HuH-7 (cell line): ENCODE results near the gene TRAPPC2B.

Source experiments
- DNase-seq: peaks from one replicate; pipeline ENCODE4 v3.0.0; 2011; ENCODE audit warnings: low spot score

TRAPPC2B gene

DNA sequence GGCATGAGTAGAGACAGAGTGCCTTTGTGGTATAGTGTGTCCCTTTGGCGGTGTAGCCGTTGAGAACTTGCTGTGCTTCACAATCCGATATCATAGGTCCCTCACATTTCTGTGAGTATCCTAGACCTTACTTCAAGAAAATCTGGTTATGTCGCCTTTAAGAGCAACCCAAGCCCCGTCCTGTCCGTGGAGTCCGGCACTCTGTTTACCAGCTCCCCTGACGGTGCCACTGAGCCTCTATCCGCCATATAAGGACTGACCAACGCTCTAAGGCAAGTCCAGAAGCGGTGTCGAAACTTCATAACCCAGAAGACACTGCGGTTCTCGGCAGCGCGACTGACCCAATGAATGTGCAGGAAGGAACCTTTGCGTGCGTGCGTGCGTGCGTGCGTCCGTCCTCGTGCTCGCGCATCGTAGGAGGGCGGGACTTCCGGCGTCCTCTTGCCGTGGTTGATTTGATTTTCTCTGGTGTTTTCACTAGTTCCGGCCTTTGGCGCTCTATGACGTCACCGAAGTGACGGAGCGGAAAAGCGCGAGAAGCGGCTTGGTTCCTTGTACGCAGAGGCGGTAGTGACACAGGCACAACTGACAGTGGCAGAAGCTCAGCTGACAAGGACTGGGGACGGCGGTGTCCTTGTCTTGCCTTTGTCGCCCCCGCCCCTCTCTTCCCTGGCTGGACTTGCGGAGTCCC is at the start of gene TRAPPC2B, which contains the start of gene ZNF547:
TRAPPC2B (plus strand) TSS at position 555 of the 691 bp plus-strand sequence. CDS start 1,283 bp downstream, outside the sequence.
ZNF547 (plus strand) TSS at position 555 of the 691 bp plus-strand sequence. CDS start 5,005 bp downstream, outside the sequence.
- DNase-seq, result peak; percentile 77

DNA sequence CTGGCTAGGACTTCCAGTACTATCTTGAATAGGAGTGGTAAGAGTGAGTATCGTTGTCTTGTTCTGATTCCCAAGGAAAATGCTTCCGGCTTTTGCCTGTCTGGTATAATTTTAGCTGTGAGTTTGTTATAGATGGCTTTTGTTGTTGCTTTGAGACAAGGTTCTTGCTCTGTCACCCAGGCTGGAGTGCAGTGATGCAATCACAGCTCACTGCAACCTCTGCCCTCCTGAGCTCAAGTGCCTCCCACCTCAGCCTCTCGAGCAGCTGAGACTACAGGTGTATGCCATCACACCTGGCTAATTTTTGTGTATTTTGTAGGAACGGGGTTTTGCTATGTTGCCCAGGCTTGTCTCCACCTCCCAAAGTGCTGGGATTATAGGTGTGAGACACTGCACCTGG is 49.2 kb upstream of the TRAPPC2B start:
- no peak for DNase-seq

DNA sequence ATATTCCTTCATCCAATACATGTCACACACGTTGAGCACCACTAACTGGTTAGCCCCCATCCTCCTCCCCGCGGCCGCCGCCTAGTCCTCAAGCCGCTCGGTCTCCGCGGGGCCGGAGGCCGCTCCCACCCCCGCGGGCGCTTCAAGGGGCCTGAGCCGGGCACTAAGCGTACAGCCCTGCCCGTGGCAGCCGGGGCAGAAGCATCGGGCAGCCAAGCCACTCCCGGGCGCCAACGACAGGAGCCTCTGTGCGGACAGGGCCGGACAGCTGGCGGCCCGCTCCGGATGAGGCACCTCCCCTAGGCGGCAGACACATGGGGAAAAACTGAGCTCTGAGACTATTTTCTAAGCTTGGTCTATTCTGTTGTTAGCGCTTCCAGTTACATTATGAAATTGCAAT is 45.8 kb upstream of the TRAPPC2B start:
- DNase-seq, result no peak

DNA sequence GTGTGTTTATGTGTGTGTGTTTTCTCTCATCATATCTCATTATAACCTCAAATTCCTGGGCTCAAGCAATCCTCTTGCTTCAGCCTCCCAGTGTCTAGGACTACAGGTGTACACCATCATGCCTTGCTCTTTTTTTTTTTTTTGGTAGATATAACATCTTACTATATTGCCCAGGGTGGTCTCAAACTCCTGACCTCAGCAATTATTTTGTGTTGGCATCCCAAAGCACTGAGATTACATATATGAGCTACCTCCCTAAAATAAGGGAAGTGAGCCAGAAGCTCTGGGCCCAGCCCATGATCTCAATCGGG is 43.5 kb upstream of the TRAPPC2B start:
- no peak for DNase-seq

DNA sequence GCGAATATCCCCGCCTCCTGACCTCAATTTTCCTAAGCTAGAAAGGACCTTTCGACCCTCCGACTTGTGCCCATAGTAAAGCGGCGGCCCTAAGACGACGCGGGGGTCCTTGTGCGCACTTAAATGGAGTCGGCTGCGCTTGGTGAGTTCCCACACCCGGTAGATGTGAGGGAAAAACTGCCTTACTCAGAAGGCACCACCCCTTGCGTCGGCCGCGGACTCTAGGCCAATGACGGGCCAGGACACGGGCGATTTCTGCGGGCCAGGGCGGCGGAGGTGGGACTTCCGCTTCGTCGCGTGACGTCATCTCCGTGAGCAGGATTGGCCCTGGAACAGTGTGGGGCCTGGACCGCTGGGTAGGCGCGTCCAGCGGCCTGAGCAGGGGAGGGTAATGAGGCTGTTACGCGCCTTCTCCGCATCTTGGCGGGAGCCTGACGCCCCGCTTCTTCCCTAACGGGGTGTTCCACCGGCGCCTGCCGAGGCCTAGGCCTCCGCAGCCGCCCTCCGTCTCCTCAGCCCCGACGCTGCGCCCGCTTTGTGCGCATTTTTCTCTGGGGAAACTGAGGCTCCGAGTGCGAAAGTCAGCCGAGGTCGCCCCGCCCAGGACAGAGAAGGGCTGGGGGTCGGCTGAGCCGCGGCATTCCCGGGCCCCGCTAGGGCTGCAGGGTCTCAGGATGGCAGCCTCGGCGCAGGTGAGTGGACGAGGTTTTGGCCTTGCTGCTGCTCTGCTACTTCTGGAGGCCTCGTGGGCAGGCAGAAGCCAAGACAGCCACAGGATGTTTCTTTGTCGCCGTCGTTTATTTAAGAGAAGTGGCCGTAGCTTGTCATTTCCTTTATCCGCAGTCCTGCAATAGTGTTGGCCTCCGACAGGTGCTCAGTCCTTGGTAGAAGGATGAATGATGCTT is 42.9 kb upstream of the TRAPPC2B start, which contains the start of gene ZNF543:
ZNF543 (plus strand) TSS at position 293 of the 905 bp plus-strand sequence; CDS start at position 675, 382 bp downstream.
- DNase-seq, result peak; percentile 93

- DNase-seq, result no peak
Measured at GRCh38 chr19:57321116-57321515, 42.2 kb upstream of the TRAPPC2B start.

DNA sequence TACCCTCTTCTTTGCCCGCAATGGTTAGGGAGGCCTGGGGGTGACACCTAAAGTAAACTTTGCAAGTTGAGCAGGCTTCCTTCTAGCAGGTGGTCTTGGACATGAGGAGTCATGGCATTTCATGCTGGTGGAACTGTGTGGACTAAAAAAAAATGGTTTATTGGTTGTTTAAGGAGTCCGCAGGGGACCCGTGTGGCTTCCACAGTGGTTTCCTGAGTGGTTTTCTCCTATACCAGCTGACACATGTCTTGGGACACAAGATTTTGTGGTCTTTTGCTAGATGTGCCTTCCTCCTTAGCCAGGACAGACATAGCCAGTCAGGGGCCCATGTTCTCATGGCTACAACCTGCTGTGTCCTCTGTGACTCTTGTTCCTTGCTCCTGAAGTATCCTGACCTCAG is 41.6 kb upstream of the TRAPPC2B start:
- DNase-seq, result no peak

DNA sequence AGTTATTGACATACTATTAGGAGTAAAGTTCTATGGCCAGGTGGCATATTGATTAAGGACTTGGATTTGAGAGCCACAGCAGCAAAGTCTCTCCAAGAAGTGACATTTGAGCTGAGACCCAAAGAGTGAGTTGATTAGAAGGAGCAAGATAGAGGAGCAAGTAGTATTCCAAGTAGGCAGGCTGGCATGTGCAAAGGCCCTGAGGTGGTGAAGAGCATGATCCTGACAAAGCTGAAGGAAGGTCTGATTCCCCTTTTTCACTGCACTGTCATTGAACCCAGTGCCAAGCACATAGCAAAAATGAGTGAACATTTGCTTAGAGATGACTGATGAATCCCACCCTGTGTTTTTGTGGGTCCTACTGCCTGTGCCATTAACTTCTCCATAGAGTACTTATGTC is 38.4 kb upstream of the TRAPPC2B start:
- no peak for DNase-seq

DNA sequence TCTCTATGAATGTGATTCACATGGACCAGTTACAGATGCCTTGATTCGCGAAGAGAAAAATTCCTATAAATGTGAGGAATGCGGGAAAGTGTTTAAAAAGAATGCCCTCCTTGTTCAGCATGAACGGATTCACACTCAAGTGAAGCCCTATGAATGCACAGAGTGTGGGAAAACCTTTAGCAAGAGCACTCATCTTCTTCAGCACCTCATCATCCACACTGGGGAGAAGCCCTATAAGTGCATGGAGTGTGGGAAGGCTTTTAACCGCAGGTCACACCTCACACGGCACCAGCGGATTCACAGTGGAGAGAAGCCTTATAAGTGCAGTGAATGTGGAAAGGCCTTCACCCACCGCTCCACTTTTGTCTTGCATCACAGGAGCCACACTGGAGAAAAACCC is 35.4 kb upstream of the TRAPPC2B start:
- no peak for DNase-seq

- no peak for DNase-seq
Measured at GRCh38 chr19:57334191-57334590, 29.2 kb upstream of the TRAPPC2B start.

GRCh38 chr19:57338877-57339276 is 24.5 kb upstream of the TRAPPC2B start:
- no peak for DNase-seq

GRCh38 chr19:57342582-57342981 is 20.8 kb upstream of the TRAPPC2B start:
- DNase-seq, result no peak

DNA sequence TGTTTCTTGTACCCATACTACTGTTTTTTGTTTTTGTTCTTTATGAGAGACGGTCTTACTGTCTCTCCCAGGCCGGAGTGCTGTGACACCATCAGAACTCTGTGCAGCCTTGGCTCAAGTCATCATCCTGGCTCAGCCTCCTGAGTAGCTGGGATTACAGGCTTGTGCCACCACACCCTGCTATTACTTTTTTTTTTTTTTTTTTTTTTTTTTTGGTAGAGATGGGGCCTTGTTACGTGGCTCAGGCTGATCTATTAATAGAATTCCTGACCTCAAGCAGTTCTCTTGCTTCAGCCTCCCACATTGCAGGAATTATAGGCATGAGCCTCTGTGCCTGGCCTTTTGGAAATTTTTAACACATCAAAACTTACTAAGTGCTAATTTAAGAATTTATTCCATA is 15.2 kb upstream of the TRAPPC2B start:
- no peak for DNase-seq

GRCh38 chr19:57350877-57351805 is 12.2 kb upstream of the TRAPPC2B start, which contains the start of gene ZNF304:
ZNF304 (plus strand) TSS chr19:57351271; CDS start chr19:57351665, 394 bp downstream.
- DNase-seq, result peak; percentile 70

GRCh38 chr19:57351867-57352266 is 11.5 kb upstream of the TRAPPC2B start:
- DNase-seq, result no peak

GRCh38 chr19:57355916-57356315 is 7.4 kb upstream of the TRAPPC2B start:
- no peak for DNase-seq

- no peak for DNase-seq
Measured at GRCh38 chr19:57357406-57357805, 5.9 kb upstream of the TRAPPC2B start.

GRCh38 chr19:57359300-57359699 is 4.1 kb upstream of the TRAPPC2B start:
- DNase-seq, result no peak

DNA sequence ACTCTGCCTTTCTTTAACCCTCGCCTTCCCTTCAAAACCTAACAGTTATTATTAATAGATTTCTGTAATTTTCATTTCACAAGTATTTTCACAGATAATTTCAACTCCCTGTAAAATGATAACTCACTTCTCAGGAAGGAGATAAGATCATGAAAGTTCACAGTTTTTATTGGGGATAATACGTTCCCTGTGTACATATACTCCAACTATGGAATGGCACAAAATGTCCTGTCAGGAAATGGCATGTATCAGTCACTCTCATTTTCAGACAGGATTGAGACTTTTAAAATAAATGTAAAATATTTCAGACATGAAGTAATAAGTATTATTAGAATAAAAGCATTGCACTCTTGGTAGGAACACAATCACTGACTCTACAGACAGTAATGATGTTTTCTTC is 932 bp upstream of the TRAPPC2B start:
- no peak for DNase-seq

DNA sequence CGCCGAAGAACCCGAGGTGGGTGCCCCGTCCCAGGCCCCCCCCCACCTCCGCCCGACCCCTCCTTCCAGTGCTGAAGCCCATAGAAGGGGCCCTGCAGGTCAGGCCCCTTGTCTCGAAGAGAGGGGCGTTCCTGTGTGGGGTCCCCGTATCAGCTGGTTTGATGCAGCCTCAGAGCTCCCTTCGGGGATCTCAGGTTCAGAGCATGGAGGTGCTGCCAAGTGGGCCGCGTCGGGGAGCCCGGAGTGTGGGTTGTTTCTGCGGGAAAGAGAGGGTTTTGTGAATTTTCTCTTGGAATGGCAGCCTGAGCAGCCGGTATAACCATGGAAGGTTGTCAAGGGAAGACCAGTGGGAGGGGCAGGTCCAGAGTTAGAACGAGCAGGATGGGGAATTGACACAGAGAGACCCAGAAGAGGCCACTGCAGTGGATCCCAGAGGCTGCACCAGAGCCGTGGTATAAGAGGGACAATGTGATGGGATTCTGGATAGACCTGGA is 384 bp downstream of the TRAPPC2B start:
- DNase-seq, result peak; percentile 6

DNA sequence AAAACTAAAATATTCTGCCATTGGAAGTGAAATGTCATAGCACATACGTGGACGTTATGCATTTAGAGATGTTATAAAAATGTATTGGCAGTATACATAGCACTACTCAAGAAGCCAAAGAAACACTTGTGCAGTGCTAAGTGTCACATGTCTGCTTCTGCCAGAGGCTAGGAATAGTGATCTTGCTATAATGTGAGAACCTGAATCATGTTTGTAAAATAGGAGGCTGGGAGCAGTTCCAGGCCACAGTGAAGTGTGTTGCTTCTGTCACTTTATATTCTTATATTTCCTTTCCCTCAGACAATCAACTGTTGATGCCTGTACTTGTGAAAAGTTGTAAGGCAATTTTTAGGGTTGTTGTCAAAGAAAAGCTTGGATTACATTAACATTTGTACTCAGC is 3.4 kb downstream of the TRAPPC2B start:
- DNase-seq, result no peak

- no peak for DNase-seq
Measured at GRCh38 chr19:57374179-57374578, 10.8 kb downstream of the TRAPPC2B start.
